Umbilical cord (tissue), 2 donors: ENCODE data around the gene B3GNT2. TPM values are rescaled to one million over a fixed set of nuclear protein-coding genes. Genes with fewer than 3 reads are reported as not detected.
"Not testable (repeated sequence)": the region's sequence is repeated elsewhere in the genome, so short reads cannot be mapped to it uniquely, and the experiment has no call there.

Experiments
- DNase-seq: peaks from one replicate; pipeline ENCODE4 v3.0.0-alpha.2; 2015; ENCODE audit warnings: low spot score
- total RNA-seq: library from RNA; depleted of rRNA; stranded (reverse); fragments of >200 nt; gene quantifications from one replicate; pipeline ENCODE4 v1.2.3, GENCODE V29; 2014; ENCODE audit warnings: low replicate concordance; ENCODE audit not compliant: insufficient read depth

B3GNT2 gene
- 32.7 TPM for total RNA-seq

GRCh38 chr2:62195421-62196277, at the start of gene B3GNT2:
TSS of gene B3GNT2 (plus strand) at chr2:62196115. CDS start at chr2:62222221, 26,106 bp downstream.
- peak; percentile 77 for DNase-seq

GRCh38 chr2:62146790-62147189, 49.1 kb upstream of the B3GNT2 start:
- not testable (repeated sequence) for DNase-seq

GRCh38 chr2:62147610-62148301, 48.2 kb upstream of the B3GNT2 start:
- DNase-seq: no peak

GRCh38 chr2:62149708-62150107, 46.2 kb upstream of the B3GNT2 start:
- peak; percentile 72 for DNase-seq

GRCh38 chr2:62150597-62151305, 45.2 kb upstream of the B3GNT2 start:
- no peak for DNase-seq

- DNase-seq: no peak
Measured at GRCh38 chr2:62151306-62151638, 44.6 kb upstream of the B3GNT2 start.

GRCh38 chr2:62152000-62152399, 43.9 kb upstream of the B3GNT2 start:
- no peak for DNase-seq

GRCh38 chr2:62156861-62157496, 38.9 kb upstream of the B3GNT2 start:
- no peak for DNase-seq

- DNase-seq: no peak
Measured at GRCh38 chr2:62158444-62159121, 37.3 kb upstream of the B3GNT2 start.

- not testable (repeated sequence) for DNase-seq
Measured at GRCh38 chr2:62160691-62161090, 35.2 kb upstream of the B3GNT2 start.

GRCh38 chr2:62163106-62163831, 32.6 kb upstream of the B3GNT2 start:
- no peak for DNase-seq

- no peak for DNase-seq
Measured at GRCh38 chr2:62163834-62164233, 32.1 kb upstream of the B3GNT2 start.

GRCh38 chr2:62175728-62176127, 20.2 kb upstream of the B3GNT2 start:
- no peak for DNase-seq

- DNase-seq: no peak
Measured at GRCh38 chr2:62176801-62177200, 19.1 kb upstream of the B3GNT2 start.

- no peak for DNase-seq
Measured at GRCh38 chr2:62177392-62178049, 18.4 kb upstream of the B3GNT2 start.

- DNase-seq: no peak
Measured at GRCh38 chr2:62178741-62179271, 17.1 kb upstream of the B3GNT2 start.

- DNase-seq: no peak
Measured at GRCh38 chr2:62180975-62181374, 14.9 kb upstream of the B3GNT2 start.

GRCh38 chr2:62181843-62182242, 14.1 kb upstream of the B3GNT2 start:
- no peak for DNase-seq

- peak; percentile 10 for DNase-seq
Measured at GRCh38 chr2:62184512-62185230, 11.2 kb upstream of the B3GNT2 start.
